Daoy (cell line): Measurements from ENCODE around the gene TDO2. TPM values are rescaled to one million over a fixed set of nuclear protein-coding genes. Genes with fewer than 3 reads are reported as not detected.

ENCODE experiments used
- DNase-seq: peaks from one replicate; pipeline ENCODE4 v3.0.0-alpha.2; 2015; ENCODE audit warnings: low read depth
- total RNA-seq: library from RNA; depleted of rRNA; stranded (reverse); fragments of >200 nt; shearing (Covaris generic); gene quantifications from 2 replicates; pipeline ENCODE4 v1.2.3, GENCODE V29; 2014; rRNA removed

TDO2 gene
- total RNA-seq, 1 experiment from 2014 or later: 0.80 TPM

GRCh38 chr4:155954118-155954685, 50.7 kb downstream of the TDO2 start:
- DNase-seq: no peak

DNA sequence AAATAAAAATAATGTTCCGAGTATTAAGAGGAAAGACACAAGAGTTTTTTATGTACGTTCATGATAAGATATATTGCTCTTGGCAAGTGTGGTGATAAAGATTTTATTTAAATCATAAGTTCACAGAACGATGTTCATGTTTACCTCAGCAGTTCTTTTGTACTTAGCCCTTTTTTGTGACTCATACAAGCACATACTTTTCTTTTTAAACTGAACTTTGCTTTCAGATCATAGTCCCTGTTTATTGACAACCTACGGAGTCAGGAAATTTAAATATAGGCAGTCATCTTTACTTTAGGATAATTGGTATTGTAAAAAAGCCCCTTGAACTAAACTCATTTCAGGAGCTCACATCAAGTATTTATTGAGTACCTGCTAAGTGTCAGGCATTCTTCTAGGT, 51.4 kb downstream of the TDO2 start:
- no peak for DNase-seq

DNA sequence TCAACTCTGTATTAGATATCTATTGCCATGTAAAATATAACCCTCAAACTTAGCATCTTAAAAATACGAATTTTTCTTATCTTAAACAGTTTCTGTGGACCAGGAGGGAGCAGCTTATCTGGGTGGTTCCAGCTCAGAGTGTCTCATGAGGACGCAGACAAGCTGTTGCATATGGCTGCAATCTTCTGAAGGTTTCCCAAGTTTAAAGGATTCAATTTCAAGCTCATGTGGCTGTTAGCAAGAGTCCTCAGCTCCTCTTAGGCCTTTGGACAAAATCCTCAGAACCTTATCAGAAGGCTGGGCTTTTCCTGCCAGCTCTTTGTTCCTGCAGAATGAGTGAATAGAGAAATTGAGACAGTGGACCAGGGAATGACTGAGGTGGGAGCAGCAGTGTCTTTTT, 53.0 kb downstream of the TDO2 start:
- no peak for DNase-seq

GRCh38 chr4:155959417-155959816, 55.9 kb downstream of the TDO2 start:
- no peak for DNase-seq

DNA sequence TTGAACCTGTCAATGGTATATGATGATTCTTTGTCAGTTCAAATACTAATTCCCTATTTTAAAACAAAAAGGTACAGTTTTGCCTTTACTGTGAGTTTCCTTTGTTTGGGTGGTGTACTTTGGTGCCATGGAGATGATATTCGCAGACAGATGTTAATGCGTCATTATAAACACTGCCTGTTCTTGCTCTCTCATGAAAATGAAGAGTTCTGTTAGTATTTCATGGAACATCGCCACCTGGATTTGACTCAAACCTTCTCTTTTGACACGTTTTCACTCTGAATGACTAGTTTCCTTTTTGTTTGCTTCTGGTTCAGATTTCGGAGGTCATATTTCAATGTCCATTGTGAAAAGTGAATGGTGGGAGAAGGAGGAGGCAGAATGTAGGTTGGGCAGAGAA, 57.0 kb downstream of the TDO2 start:
- DNase-seq: no peak

DNA sequence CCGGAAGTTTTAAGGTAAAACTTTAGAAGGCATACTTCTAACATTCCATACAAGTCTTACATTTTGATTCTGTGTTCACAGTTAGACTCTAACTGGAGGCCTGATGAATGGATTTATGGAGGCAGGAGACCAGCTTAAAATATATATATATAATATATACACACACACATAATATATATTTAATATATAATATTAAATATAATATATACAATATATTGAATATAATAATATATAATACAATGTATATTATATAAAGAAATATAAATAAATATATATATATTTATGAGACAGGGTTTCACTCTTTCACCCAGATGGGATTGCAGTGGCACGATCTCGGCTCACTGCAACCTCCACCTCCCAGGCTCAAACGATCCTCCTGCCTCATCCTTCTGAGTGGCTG, 58.1 kb downstream of the TDO2 start:
- DNase-seq: no peak

DNA sequence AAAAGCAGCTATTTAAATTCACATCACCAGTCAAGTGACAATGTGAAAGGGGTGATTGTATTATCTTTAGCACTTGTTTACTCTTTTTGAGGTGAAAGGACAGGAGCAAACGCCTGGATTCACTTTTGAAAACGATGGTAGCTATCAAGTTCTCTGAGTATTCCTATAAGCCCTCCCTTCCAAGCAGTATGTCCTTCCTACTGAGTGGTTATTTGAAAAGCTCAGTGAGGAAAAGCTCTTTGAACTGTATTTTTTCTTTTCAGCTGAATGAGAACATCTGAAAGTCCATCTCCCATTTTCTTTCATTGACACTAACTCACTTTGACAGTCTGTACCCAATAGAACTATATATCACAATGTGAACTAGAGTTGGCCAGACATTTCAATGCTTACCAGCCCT, 59.3 kb downstream of the TDO2 start:
- DNase-seq: no peak

DNA sequence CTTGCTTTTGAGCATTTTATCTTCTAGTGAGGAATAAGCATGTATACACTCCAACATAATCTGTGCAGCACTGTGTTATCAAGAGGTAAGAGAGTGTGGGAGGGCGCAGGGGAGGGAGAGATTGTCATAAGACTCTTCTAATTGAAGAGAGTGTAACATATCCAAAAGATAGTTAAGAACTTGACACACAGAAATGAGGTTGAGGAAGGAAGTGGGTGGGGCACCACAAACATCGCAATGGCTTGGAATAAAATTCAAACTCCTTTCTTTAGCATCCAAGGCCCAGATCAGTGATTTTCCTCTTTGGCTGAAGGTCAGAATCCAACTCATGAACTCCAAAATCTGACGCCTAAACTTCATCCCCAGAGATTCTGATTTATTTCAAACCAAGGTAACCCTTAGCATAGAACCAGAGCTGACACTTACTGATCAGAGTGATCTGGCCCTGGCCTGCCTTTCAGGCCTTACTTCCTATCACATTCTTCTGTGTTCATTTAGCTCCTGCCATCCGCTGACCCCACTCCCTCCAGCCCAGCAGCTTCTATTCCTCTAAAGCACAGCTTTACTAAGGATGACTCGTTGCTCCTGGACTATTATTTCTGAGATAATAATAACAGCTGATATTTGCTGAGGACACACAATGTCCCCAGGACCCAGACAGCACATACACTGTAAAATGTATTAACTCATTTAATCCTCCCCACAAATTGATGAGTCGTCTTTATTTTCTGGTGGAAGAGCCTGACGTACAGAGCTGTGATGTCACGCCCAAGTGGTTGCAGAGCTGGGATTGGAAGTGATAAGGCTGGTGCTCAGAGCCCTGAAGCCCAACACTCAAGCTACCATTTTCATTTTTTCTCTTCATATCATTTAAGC, 60.8 kb downstream of the TDO2 start:
- no peak for DNase-seq

DNA sequence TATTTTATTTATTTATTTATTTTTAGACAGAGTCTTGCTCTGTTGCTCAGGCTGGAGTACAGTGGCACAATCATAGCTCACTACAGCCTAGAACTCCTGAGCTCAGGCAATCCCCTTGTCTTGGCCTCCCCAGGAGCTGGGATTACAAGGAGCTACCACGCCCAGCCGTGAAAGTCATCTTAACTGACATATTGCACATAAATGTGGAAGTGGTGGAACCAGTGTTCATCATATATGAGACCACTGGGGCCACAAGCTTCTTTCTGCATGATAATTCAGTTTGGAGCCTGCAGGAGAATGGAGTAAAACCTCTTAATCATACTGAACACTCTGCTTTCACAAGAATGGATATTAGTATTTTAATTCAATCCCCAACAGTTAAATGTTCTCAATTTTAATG, 62.7 kb downstream of the TDO2 start:
- no peak for DNase-seq

DNA sequence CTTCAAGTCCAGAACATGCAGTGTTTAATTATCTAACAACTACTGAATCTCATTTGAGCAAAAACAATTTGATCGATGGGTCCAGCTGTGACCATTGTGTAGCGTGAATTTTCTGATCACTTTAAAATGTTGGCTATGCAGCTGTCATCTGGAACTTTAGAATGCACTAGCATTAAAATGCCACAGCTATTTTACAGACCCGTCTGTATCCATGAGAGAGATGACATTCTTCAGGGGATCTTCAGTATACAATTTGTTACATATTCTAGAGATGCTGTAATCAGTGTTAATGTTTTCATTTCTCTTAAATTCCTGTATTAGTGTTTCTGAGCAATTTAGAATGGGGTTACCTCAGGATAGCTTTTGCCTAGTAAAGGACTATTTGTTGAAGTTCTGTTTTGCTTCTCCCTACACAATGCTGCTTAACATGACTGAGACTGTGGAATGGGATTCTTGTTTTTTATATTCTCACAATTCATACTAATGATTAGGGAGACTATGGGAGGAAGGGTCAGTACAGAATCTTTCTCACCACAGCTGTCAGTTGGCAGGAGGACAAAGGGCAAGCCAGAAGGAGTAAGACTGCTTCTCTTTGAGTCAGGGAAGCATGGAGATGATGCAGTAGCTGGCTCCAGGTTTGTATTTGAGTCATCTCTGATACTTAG, 63.4 kb downstream of the TDO2 start:
- no peak for DNase-seq

Other genes with a start within 250 kb of the TDO2 start
- 1.4 and 1.5 TPM in 2 replicates for gene GUCY1A1, start 236.8 kb upstream of the TDO2 start, total RNA-seq
- gene GUCY1B1, start 144.7 kb upstream of the TDO2 start, total RNA-seq: 2.6 and 3.1 TPM in 2 replicates
- not detected in 2 replicates for gene ASIC5, start 37.4 kb upstream of the TDO2 start, total RNA-seq
- gene CTSO, start 50.2 kb downstream of the TDO2 start, total RNA-seq: 1.3 and 2.2 TPM in 2 replicates